Measurements from ENCODE around the gene ZNF831.

ZNF831 gene

DNA sequence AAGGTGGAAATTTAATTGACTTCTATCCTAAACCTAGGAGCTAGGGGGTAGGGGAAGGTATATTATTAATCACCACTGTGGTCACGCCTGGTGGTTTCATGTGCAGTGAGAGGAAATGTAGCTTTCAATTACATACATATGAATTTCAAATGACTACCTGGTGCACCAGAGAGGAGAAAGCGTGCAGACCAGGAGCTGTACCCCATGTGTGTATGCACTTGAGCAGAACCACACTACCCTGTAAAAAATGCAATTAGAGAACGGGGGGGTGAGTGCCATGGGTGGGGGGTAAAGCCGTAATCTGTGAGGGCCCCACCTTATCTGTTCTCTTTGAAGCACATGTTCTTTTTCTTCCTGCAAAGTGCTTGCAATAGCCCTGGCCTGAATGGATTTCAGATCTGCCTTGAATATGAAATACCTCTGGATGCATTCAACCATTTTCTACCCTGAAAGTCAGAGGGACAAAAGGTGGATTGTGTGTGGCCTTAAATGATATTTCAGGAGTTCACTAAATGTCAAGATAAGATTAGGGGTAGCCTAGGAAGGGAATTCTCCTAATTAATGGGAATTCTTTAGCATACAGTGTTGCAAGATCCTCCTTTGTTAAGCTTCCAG is 105.9 kb downstream of the ZNF831 start:
- Histone ChIP-seq H3K36me3 (ENCODE audit: insufficient read depth, low read length) (no peaks in the 10 kb centered on the region), H3K9ac (ENCODE audit: low read depth, low read length) (no peak overlapping the region), H3K9me3 (ENCODE audit: control insufficient read depth, insufficient read depth, low read length) (no peaks in the 10 kb centered on the region), H3K4me1 (ENCODE audit: insufficient read depth, low read length) (peaks cover 6% of the 10 kb centered on the region; the same call in 1 of the 2 replicates)

DNA sequence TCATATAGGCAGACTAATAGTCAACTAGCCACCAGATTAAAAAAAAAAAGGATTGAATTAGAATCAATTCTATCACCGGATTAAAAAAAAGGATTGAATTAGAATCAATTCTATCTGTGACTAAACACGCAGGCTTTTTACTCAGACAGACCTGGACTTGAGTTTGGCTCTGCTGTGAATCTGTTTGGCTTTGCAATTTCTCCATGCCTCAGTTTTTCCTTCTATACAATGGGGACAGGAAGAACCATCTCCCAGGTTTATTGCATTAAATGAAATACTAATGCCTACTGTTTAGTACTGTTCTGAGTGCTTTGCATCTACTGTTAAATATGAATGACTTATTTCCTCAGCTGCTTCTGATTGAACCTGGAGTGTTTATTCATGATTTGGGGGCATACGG is 106.8 kb downstream of the ZNF831 start:
- Histone ChIP-seq H3K4me1 (ENCODE audit: insufficient read depth, low read length) (peaks cover 6% of the 10 kb centered on the region; the same call in 1 of the 2 replicates), H3K36me3 (ENCODE audit: insufficient read depth, low read length) (no peaks in the 10 kb centered on the region), H3K9ac (ENCODE audit: low read depth, low read length) (no peak overlapping the region), H3K9me3 (ENCODE audit: control insufficient read depth, insufficient read depth, low read length) (no peaks in the 10 kb centered on the region)

DNA sequence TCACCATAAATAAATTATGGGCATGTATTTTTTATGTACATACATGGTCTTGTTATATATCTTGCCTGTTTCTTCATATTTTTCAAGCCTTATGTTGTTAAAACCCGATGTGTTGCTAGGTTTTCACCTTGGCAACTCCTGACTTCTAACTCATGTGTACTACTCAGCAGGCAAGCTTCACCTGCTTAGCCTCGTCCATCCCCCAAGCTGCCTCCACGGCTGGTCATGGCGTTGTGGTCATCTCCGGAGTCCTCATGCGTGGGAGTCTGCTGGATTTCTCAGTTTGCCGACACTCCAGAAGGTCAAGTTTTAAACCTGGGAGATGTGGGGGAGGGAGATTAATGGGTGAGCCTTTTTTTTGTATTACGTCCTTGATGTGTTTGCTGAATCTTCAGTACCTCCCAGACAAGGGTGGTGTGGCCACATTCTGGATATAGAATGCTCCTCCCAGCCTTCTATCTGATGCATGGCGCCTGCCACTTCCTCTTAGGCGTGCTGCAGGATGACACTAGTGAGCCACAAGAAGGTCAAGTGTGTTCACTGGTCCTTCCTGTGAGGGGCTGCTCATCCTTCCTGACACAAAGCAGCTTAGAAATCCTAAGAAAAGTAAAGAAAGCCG is 110.2 kb downstream of the ZNF831 start:
- Histone ChIP-seq H3K4me1 (ENCODE audit: insufficient read depth, low read length) (peaks cover 6% of the 10 kb centered on the region; the same call in 1 of the 2 replicates), H3K36me3 (ENCODE audit: insufficient read depth, low read length) (no peaks in the 10 kb centered on the region), H3K9ac (ENCODE audit: low read depth, low read length) (no peak overlapping the region), H3K9me3 (ENCODE audit: control insufficient read depth, insufficient read depth, low read length) (no peaks in the 10 kb centered on the region)

DNA sequence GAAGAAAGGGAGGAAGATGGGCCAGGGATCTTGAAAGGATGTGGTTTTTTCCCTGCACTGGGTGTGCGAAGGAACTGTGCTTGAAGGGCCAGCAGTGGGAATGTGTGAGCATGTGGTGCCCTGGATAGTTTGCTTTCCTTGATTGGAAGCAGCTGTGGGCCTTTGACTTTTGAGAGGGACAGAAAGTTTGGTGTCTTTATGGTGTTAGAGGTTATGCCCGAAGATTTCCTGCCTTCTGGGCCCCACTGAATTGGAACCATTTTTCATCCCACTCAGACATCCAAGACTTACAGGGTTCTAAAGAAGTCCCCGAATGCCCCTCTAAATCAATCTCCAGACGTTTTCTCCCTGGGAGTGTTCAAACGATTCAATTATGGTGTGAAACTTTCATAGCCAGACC is 113.3 kb downstream of the ZNF831 start:
- H3K36me3 ChIP-seq (ENCODE audit: insufficient read depth, low read length): no peaks in the 10 kb centered on the region
- no peak overlapping the region for H3K9ac ChIP-seq (ENCODE audit: low read depth, low read length)
- no peaks in the 10 kb centered on the region for H3K9me3 ChIP-seq (ENCODE audit: control insufficient read depth, insufficient read depth, low read length)
- H3K4me1 ChIP-seq (ENCODE audit: insufficient read depth, low read length): no peaks in the 10 kb centered on the region

DNA sequence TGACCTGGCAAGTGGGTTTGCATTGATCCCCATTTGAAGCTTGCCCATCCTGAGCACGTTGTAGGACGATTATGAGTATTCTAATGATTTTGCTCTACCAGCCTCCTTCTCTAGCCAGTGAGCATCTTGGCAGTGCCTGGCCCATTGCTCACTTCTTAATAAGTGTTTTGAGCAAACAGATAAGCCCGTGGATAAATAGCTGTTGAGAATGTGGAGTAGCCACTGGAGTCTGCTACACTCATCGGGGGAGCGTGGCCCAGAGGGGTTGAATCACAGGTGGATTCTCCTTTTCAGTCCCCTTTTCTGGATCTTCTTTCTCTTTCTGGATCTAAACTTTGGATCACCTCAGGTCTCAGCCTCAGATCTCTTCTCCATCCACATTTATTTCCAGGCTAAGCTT is 120.8 kb downstream of the ZNF831 start:
- Histone ChIP-seq H3K9ac (ENCODE audit: low read depth, low read length) (no peak overlapping the region), H3K9me3 (ENCODE audit: control insufficient read depth, insufficient read depth, low read length) (no peaks in the 10 kb centered on the region), H3K36me3 (ENCODE audit: insufficient read depth, low read length) (no peaks in the 10 kb centered on the region), H3K4me1 (ENCODE audit: insufficient read depth, low read length) (no peaks in the 10 kb centered on the region)

DNA sequence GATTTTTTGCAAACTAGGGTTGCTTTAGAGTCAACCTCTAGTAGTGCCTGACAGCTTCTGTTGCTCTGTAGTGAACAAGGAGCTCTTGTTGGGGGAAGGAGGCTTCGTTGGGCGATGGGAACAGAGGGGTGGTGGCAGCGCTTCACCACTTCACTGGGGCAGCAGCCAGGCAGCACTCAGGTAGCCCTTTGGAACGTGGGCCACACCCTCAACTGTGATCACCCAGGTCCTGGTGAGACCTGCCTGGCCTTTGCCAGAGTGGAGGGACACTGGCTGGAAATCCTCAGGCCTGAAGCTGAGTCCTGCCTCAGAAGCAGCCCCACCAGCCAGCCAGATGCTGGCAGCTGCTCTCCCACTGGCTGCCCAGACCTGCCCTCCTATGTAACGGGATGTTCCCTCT is 126.4 kb downstream of the ZNF831 start:
- H3K9me3 ChIP-seq (ENCODE audit: control insufficient read depth, insufficient read depth, low read length): no peaks in the 10 kb centered on the region
- no peaks in the 10 kb centered on the region for H3K4me1 ChIP-seq (ENCODE audit: insufficient read depth, low read length)
- H3K9ac ChIP-seq (ENCODE audit: low read depth, low read length): no peak overlapping the region
- no peaks in the 10 kb centered on the region for H3K36me3 ChIP-seq (ENCODE audit: insufficient read depth, low read length)

DNA sequence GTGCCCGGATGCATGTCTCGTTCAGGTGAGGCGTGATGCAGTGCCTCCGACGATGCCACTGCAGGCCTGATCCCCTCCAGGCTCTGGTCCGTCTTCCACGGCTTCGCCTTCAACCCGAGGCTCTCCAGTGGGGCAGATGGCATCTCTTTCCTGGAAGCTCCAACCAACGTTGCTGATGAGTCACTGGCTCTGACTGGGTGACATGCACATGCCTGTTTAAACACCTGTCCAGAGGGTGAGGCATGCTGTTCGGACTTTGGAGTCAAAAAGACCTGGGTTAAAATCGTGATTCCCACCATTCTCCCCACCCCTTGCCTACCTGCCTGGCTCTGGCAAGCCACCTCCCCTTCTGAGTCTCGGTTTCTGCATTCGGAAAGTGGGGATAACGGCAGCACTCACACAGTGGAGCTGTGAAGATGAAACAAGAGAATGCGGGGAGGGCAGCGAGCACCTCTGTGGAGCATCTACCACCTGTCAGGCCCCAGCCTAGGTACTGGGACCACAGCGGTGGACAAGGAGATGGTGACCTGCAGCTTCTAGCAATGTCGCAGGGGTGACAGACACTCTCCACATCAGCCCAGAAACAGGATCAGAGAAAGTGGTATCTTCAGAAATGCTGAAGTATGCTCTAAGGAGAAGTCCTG is 128.2 kb downstream of the ZNF831 start:
- Histone ChIP-seq H3K36me3 (ENCODE audit: insufficient read depth, low read length) (no peaks in the 10 kb centered on the region), H3K9ac (ENCODE audit: low read depth, low read length) (no peak overlapping the region), H3K4me1 (ENCODE audit: insufficient read depth, low read length) (no peaks in the 10 kb centered on the region), H3K9me3 (ENCODE audit: control insufficient read depth, insufficient read depth, low read length) (no peaks in the 10 kb centered on the region)

DNA sequence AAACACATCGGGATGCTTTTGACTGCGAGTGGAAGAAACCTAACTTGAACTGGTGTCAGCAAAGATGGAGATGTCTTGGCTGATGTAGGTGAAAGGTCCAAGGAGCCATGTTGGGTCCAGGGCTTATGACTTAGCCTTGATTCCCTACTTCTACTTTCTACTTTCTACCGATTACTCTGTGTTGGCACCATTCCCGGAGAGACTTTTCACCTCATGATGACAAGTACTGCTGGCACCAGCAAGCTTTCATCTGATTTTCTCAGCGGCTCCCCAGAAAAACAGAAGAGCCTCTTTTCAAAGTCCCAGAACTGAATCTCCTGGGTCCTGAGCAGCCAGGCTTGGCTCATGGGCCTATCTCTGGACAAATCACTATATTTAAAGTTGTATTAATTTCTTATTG is 131.9 kb downstream of the ZNF831 start:
- H3K9me3 ChIP-seq (ENCODE audit: control insufficient read depth, insufficient read depth, low read length): no peaks in the 10 kb centered on the region
- H3K36me3 ChIP-seq (ENCODE audit: insufficient read depth, low read length): no peaks in the 10 kb centered on the region
- H3K4me1 ChIP-seq (ENCODE audit: insufficient read depth, low read length): no peaks in the 10 kb centered on the region
- no peak overlapping the region for H3K9ac ChIP-seq (ENCODE audit: low read depth, low read length)

DNA sequence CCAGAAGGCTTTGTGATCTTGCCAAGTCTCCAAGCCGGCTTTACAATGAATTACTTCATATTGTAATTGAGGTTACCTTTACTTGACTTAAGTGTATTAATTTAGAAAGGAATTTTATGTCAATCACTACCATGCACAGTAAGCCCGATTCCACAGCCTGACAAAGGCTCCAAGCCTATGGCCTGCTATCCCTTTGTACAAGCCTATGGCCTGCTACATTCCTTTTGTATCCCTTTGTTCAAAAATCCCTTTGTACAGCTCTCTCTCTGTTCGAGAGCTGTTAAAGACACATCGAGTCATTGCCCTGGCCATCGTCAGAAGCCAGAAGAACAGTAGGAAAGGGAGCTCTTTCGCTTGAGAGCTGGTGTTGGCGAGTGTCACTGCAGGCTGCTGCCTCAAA is 134.1 kb downstream of the ZNF831 start:
- H3K4me1 ChIP-seq (ENCODE audit: insufficient read depth, low read length): no peaks in the 10 kb centered on the region
- H3K36me3 ChIP-seq (ENCODE audit: insufficient read depth, low read length): no peaks in the 10 kb centered on the region
- H3K9ac ChIP-seq (ENCODE audit: low read depth, low read length): no peak overlapping the region
- H3K9me3 ChIP-seq (ENCODE audit: control insufficient read depth, insufficient read depth, low read length): no peaks in the 10 kb centered on the region

DNA sequence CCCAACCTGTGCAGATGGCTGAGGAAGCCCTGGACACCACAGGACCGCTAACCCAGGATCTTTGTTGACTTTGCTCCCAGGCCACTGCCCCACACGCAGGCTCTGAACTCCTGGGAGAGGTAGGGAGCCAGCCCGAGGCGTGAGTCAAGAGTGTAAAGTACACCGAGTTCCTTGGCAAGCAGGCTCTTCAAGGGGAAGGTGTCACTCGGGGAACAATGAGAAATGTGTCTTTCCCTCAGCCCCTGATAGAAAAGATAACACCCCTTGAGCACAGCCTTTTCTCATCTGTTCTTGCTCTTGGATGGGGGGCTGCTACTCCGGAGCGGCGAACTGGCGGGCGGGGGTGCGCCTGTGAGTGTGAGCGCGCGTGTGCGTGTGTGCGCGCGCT is 136.3 kb downstream of the ZNF831 start:
- H3K36me3 ChIP-seq (ENCODE audit: insufficient read depth, low read length): no peaks in the 10 kb centered on the region
- H3K9me3 ChIP-seq (ENCODE audit: control insufficient read depth, insufficient read depth, low read length): no peaks in the 10 kb centered on the region; the same call in 1 of the 2 replicates
- no peaks in the 10 kb centered on the region for H3K4me1 ChIP-seq (ENCODE audit: insufficient read depth, low read length)
- H3K9ac ChIP-seq (ENCODE audit: low read depth, low read length): peak overlapping the region; percentile 16; the same call in 1 of the 2 replicates

DNA sequence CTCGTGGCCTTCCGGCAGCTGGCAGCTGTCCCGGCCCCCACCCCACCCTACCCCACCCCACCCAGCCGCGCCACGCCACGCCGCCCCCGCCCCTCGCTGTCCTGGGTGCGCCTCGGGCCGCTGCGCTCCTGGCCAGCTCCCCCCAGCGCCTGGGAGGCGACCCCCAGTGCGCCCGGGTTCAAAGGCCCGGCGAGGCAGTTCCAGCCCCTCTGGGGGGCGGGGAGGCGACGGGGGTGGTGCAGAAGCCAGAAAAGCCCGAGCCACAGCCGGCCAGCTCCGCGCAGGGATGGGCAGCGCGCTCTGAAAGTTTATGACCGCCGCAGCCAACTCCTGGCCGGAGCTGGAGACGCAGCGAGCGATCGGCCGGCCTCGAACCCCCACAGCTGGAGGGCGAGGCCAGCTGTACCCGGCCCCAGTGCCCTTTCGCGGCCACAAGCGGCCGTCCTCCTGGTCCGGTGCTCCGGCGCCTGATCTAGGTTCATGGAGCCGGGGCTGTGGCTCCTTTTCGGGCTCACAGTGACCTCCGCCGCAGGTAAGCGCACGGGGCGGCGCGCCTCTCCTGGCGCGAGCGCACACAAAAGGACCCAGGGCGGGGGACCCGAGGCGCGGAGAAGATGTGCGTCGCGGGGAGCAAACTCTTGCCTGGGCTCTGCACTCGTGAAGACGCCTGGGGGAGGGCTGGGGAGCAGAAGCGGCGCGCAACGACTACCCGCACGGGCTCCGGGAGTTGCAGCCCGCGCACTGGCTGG is 136.9 kb downstream of the ZNF831 start, which contains the start of gene EDN3:
Gene EDN3 (plus strand): TSS at position 279 of the 749 bp plus-strand sequence. CDS start 202 bp downstream, at position 481.
- Histone ChIP-seq H3K36me3 (ENCODE audit: insufficient read depth, low read length) (no peaks in the 10 kb centered on the region), H3K4me1 (ENCODE audit: insufficient read depth, low read length) (no peaks in the 10 kb centered on the region), H3K9me3 (ENCODE audit: control insufficient read depth, insufficient read depth, low read length) (no peaks in the 10 kb centered on the region; the same call in 1 of the 2 replicates), H3K9ac (ENCODE audit: low read depth, low read length) (peak within 1 kb of the TSS; percentile 42; the same call in 1 of the 2 replicates)

DNA sequence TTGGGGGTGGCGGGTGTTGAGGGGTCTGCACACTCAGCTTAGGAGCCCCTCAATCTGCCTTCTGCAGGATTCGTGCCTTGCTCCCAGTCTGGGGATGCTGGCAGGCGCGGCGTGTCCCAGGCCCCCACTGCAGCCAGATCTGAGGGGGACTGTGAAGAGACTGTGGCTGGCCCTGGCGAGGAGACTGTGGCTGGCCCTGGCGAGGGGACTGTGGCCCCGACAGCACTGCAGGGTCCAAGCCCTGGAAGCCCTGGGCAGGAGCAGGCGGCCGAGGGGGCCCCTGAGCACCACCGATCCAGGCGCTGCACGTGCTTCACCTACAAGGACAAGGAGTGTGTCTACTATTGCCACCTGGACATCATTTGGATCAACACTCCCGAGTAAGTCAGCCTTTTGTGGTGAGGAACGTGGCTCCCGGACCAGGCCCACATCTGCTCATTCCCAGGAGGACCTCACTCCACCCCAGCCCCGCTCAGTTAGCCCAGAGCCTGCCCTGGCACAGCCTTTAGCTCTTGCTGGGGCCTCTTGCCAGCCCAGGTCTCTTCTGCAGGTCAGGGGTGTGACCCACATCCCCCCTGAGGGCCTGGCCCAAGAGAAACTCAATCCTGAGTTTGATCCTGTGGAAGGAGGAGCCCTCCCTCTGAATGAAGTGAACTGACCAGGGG is 137.9 kb downstream of the ZNF831 start:
- no peaks in the 10 kb centered on the region for H3K36me3 ChIP-seq (ENCODE audit: insufficient read depth, low read length)
- no peaks in the 10 kb centered on the region; the same call in 1 of the 2 replicates for H3K9me3 ChIP-seq (ENCODE audit: control insufficient read depth, insufficient read depth, low read length)
- H3K4me1 ChIP-seq (ENCODE audit: insufficient read depth, low read length): no peaks in the 10 kb centered on the region
- no peak overlapping the region; the same call in 1 of the 2 replicates for H3K9ac ChIP-seq (ENCODE audit: low read depth, low read length)

DNA sequence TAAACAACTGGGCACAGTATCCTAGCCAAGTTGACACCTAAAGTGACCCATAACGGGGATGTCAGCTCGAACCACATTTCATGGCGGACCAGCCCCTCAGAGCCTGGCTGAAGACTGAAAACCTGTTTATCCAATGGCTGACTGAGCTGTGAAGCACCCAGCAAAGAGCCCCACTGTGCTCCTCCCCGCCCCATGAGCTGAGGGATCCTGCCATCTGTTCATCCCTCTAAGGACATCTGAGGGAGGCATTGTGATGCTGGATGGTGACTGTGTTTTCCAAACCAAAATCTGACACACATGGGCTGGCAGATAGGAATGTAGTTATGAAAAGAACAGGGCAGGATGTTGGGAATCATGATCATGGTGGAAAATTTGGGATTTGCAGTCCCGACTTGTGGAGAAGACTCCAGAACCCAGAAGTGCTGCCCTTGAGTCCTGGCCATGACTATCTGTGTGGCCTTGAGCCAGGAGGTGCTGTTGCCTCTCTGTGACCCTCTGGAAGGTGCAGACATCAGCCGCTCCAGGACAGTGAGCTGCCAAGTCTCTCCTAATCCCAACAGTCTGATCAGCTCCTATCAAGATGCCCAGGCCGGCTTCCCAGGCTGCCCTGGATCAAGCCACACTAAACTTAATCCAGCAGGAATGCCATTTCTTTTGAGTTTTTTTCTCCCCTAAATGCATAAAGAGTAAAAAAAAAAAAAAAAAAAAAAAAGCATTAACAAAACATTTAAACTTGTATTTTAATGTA is 142.5 kb downstream of the ZNF831 start:
- H3K9ac ChIP-seq (ENCODE audit: low read depth, low read length): no peak overlapping the region
- no peaks in the 10 kb centered on the region for H3K4me1 ChIP-seq (ENCODE audit: insufficient read depth, low read length)
- H3K9me3 ChIP-seq (ENCODE audit: control insufficient read depth, insufficient read depth, low read length): no peaks in the 10 kb centered on the region; the same call in 1 of the 2 replicates
- H3K36me3 ChIP-seq (ENCODE audit: insufficient read depth, low read length): no peaks in the 10 kb centered on the region

Measured in ES-I3 (cell line).